GM12891 (cell line): ENCODE measurements around the gene OR1M1. TPM values are rescaled to one million over a fixed set of nuclear protein-coding genes. Genes with fewer than 3 reads are reported as not detected.
"Not testable (repeated sequence)": the region's sequence is repeated elsewhere in the genome, so short reads cannot be mapped to it uniquely, and the experiment has no call there.

Experiments
- DNase-seq: peaks from one replicate; pipeline ENCODE4 v3.0.0; 2011; ENCODE audit warnings: low spot score; ENCODE audit not compliant: insufficient read length
- FAIRE-seq: peaks from 2 replicates; lab custom pipeline; 2011; peaks lifted over from hg19 to GRCh38; lab: Jason Lieb, UNC
- PAX5 ChIP-seq: IDR thresholded peaks from 2 replicates; pipeline ENCODE4 v1.6.1; 2011; ENCODE audit warnings: low read length, moderate library complexity, mild to moderate bottlenecking; ENCODE audit not compliant: insufficient read depth, severe bottlenecking
- POLR2A ChIP-seq: IDR thresholded peaks from 2 replicates; pipeline ENCODE4 v1.6.1; 2011; ENCODE audit warnings: low read depth, low read length, control low read depth
- POLR2AphosphoS5 ChIP-seq: IDR thresholded peaks from 2 replicates; pipeline ENCODE4 v1.6.1; 2011; ENCODE audit warnings: low read depth, low read length, control low read depth
- POU2F2 ChIP-seq: IDR thresholded peaks from 2 replicates; pipeline ENCODE4 v1.6.1; 2011; ENCODE audit warnings: low read depth, mild to moderate bottlenecking, control low read depth, low read length, moderate library complexity
- SPI1 ChIP-seq: IDR thresholded peaks from 2 replicates; pipeline ENCODE4 v1.6.1; 2011; ENCODE audit warnings: low read depth, low read length, control low read depth
- TAF1 ChIP-seq: IDR thresholded peaks from 2 replicates; pipeline ENCODE4 v1.6.1; 2011; ENCODE audit warnings: low read depth, low read length, control low read depth
- polyA plus RNA-seq: library from polyadenylated mRNA; unstranded; fragments of >200 nt; gene quantifications from one replicate; pipeline ENCODE4 v1.2.1, GENCODE V29; 2012; ENCODE audit warnings: low read depth, missing spikeins, inconsistent platforms; ENCODE audit not compliant: missing spikeins

OR1M1 gene, protein sequence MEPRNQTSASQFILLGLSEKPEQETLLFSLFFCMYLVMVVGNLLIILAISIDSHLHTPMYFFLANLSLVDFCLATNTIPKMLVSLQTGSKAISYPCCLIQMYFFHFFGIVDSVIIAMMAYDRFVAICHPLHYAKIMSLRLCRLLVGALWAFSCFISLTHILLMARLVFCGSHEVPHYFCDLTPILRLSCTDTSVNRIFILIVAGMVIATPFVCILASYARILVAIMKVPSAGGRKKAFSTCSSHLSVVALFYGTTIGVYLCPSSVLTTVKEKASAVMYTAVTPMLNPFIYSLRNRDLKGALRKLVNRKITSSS
- polyA plus RNA-seq, result not detected

DNA sequence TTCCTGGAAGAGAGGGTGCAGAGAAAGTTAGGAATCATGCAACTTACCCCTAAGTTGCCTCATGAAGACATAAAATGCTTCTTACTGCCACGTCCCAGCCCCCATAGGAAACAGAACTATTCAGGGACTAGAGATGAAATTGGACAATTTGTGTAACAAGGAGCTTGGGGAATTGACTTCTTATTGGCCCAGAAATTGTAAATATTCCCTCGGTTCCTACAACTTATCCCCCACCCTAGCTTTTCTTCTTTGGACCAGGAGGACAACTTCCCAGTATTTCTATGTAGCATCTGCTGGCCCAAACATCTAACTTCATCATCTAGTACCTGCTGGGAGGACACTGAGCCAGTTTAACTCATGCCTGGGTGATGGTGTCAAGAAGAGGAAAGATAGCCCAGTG lies at the start of gene OR1M1:
OR1M1 (plus strand) TSS at position 301 of the 400 bp plus-strand sequence. CDS start 6,184 bp downstream, outside the sequence.
- no peak for DNase-seq
- TF ChIP-seq TAF1 (no peak), SPI1 (no peak), PAX5 (no peak), POU2F2 (no peak), POLR2AphosphoS5 (no peak), POLR2A (no peak)
- FAIRE-seq, result no peak

DNA sequence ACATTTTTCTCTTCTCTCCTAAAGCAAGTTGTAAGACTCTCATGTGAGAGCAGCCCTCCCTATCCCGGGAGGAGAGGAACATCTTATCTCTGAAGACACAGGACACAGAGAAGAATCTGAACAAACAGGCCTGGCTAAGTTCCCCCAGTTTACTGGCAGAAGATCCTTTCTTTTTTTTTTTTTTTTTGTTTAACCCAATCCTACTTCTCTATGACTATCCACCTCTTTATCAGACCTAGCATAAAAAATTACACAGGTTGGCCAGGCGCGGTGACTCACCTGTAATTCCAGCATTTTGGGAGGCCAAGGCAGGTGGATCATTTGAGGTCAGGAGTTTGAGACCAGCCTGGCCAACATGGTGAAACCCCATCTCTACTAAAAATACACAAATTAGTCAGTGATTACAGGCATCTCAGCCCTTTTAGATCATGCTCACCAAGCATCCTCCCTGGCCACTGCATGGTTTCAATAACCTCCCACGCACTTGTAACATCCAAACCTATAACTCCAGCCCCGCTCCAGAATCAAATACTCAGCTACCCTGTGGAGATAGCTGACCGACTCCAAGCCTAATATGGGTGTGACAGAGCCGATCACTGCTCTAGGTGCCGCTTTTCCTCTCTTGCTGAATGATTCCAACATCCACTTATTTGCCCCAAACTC lies 49.3 kb upstream of the OR1M1 start:
- no peak for TF ChIP-seq TAF1
- no peak for FAIRE-seq
- DNase-seq, result no peak

DNA sequence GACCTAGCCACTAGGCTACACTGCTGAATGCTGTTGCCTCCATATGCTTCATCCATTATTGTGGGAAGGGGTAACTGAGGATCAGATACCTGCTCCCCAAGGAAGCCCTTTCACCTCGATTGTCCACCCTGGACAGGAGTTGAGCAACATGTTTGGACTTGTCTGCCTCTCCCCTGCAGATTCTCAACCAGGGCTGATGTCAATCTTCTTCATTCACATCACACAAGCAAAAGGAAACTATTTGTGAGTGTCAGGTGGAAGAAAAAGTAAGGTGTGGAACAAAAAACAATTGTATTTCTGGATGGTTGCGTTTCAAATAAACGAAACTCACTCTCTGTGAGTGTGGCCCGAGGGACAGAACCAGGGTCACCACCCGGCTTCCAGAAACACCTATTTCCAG lies 47.1 kb upstream of the OR1M1 start:
- no peak for FAIRE-seq
- TF ChIP-seq POU2F2 (no peak), POLR2AphosphoS5 (no peak), PAX5 (no peak), TAF1 (no peak), SPI1 (no peak), POLR2A (no peak)
- DNase-seq, result no peak

DNA sequence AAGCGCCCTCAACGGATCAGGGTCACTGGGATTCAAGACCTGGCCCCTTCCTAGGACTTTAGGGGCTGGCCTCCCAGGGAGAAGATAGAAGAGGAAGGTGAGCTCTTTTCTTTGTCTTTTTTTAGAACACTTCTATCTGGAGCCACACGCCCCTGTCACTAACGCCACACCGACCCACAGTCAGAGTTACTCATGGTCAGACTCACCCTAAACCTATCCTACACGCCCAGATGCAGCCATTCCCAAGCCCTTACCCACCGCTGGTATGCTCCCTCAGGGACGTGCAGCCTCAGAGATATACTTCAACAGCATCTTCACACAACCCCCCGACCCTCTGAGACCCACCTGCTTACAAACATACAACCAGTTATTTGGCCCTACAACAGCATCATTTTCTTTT lies 46.7 kb upstream of the OR1M1 start:
- no peak for DNase-seq
- FAIRE-seq, result no peak
- TF ChIP-seq POLR2A (no peak), POU2F2 (no peak), PAX5 (no peak), SPI1 (no peak), TAF1 (no peak), POLR2AphosphoS5 (no peak)

DNA sequence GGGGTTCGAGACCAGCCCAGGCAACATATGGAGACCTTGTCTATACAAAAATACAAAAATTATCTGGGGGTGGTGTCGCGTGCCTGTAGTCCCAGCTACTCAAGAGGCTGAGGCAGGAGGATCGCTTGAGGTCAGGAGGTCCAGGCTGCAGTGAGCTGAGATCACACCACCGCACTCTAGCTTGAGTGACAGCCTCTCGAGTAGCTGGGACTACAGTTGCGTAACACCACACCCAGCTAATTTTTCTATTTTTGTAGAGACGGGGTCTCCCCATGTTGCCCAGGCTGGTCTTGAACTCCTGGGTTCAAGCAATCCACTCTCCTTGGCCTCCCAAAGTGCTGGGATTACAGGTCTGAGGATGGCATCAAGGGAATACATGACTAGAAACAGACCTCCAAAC lies 45.8 kb upstream of the OR1M1 start:
- no peak for DNase-seq
- no peak for TF ChIP-seq SPI1
- TF ChIP-seq TAF1, result no peak
- TF ChIP-seq POU2F2, result no peak
- TF ChIP-seq POLR2A, result no peak
- TF ChIP-seq POLR2AphosphoS5, result no peak
- no peak for TF ChIP-seq PAX5
- FAIRE-seq, result no peak

DNA sequence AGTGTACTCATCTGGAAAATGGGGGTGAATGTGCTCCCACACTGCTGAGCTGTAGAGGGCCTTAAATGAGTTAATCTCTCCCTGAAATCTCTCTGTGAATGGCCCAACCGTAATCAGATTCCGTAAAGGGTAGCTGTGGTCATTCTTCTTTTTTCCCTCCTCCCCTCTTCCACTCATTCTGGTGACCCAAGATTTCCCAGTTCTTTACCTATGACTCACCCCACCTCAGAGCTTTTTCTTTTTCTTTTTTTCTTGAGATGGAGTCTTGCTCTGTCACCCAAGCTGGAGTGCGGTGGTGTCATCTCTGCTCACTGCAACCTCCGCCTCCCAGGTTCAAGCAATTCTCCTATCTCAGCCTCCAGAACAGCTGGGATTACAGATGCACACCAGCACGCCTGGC lies 43.3 kb upstream of the OR1M1 start:
- TF ChIP-seq POLR2AphosphoS5 (no peak), POU2F2 (no peak), PAX5 (no peak), TAF1 (no peak), POLR2A (no peak), SPI1 (no peak)
- no peak for FAIRE-seq

DNA sequence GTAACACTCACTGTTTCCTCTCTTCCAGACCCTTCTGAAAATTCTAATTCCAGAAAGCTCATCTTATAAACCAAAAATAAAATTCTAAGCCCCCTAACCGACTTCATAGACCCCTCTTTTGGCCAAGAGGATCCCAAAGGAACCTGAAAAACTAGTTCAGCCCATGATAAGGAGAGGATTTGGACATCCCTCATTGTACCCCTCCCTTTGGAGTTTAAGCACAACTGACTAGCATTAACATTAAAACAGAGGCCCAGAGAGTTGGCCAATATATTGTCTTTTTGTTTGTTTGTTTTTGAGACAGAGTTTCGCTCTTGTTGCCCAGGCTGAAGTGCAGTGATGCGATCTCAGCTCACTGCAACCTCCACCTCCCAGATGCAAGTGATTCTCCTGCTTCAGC lies 42.4 kb upstream of the OR1M1 start:
- DNase-seq (no peak), FAIRE-seq (no peak)
- no peak for TF ChIP-seq PAX5
- TF ChIP-seq POU2F2, result no peak
- TF ChIP-seq SPI1, result no peak
- no peak for TF ChIP-seq TAF1
- no peak for TF ChIP-seq POLR2A
- no peak for TF ChIP-seq POLR2AphosphoS5

More for the DNA sequence above, 43.3 kb upstream of the OR1M1 start:
- DNase-seq, result no peak

DNA sequence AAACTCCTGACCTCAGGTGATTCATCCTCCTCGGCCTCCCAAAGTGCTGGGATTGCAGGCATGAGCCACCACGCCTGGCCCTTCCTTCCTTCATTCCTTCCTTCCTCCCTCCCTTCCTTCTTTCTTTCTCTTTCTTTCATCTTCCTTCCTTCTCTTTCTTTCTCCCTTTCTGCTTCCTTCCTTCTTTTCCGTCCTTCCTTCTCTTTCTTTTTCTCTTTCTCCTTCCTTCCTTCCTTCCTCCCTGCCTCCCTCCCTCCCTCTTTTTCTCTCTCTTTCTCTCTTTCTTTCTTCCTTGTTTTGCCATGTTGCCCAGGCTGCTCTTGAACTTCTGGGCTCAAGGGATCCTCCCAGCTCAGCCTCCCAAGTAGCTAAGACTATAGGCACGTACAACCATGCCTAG lies 40.2 kb upstream of the OR1M1 start:
- DNase-seq (no peak), FAIRE-seq (no peak)
- TF ChIP-seq POLR2A (no peak), SPI1 (no peak), POU2F2 (no peak), PAX5 (no peak), TAF1 (no peak), POLR2AphosphoS5 (no peak)

DNA sequence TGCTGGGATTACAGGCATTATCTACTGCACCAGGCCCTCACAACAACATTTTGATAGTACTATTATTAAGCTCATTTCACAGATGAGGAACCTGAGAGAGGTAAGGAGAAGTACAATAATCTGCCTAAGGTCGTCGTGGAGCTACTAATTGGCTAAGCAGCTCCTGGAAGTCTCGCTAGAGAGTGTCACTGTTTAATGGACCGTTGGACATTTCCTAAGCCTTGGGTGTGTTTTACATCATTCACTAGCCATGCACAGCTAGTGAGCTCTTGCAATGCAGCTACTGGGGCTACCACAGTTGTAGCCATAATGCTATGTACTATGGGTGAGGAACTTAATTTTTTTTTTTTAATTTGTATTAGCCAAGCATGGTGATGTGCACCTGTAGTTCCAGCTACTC lies 34.0 kb upstream of the OR1M1 start:
- DNase-seq (no peak), FAIRE-seq (no peak)
- TF ChIP-seq SPI1 (no peak), TAF1 (no peak), POU2F2 (no peak), POLR2A (no peak), POLR2AphosphoS5 (no peak), PAX5 (no peak)

DNA sequence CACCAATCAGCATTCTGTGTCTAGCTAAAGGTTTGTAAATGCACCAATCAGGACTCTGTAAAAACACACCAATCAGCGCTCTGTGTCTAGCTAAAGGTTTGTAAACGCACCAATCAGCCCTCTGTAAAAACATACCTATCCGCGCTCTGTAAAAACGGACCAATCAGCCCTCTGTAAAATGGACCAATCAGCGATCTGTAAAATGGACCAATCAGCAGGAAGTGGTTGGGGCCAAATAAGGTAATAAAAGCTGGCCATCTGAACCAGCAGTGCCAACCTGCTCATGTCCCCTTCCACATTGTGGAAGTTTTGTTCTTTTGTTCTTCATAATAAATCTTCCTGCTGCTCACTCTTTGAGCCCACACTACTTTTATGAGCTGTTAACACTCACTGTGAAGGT lies 33.2 kb upstream of the OR1M1 start:
- FAIRE-seq, result not testable (repeated sequence)

More for the DNA sequence above, 33.2 kb upstream of the OR1M1 start:
- not testable (repeated sequence) for DNase-seq
